Measurements from ENCODE around the gene TACC2.

TACC2 gene

DNA sequence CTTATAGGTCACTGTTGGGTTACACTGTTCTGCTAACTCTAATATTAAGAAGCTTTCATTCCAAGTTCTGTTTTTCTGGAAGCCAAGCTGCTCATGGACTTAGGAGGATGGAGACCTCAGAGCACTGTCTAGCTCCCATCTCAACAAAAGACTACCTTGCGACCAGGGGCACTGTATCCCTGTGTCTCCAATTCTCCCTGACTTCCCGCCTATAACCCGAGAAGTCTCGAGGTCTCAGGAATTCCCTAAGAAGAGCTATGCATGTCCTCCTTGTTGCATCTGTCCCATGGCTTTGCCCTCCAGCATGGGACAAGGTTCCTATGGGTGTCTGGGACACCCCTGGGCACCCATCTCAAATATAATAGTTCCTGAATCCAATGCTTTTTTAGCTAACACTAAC, 313.4 kb downstream of the TACC2 start:
- no peak for DNase-seq

DNA sequence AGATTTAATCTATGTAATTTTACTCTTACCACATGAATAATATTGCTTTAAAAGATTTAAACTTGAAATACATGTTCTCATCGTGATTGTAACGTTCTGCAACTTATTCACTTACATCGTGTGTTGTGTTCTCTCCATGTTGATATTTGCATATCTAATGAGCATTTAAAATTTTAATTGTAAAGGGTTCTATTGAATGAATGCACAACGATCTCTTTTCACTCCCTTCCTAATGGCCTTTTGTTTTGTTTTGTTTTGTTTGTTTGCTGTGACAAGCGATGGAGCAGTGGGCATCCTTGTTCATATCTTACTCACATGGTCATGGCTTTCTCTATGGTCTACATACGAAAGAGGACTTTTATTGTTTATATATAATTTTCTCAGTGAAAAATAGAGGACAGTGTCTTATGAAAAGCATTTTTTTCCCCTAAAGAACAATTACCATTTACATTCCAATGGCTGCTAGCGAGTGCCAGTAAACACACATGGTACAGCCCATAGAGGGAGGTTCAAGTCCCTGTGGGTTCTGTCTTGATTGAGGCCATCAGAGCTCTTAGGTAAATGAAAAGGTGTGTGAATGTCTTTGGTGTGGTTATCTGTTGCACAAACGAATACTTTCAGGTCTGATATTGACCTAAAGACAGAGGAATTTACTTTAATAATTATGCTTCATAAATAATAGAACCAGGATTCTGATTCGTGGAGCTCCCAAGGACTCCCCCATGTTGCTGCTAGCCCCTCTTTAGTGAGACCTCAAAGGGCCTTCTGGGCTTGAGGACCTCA, 314.5 kb downstream of the TACC2 start:
- no peak for DNase-seq
